Measurements from ENCODE around the gene DNPEP. TPM values are rescaled to one million over a fixed set of nuclear protein-coding genes. Genes with fewer than 3 reads are reported as not detected.

The DNPEP gene
- total and polyA plus RNA-seq, 5 donors from 2014 or later: 51.2 to 76.1 (median 68.4) TPM

DNA sequence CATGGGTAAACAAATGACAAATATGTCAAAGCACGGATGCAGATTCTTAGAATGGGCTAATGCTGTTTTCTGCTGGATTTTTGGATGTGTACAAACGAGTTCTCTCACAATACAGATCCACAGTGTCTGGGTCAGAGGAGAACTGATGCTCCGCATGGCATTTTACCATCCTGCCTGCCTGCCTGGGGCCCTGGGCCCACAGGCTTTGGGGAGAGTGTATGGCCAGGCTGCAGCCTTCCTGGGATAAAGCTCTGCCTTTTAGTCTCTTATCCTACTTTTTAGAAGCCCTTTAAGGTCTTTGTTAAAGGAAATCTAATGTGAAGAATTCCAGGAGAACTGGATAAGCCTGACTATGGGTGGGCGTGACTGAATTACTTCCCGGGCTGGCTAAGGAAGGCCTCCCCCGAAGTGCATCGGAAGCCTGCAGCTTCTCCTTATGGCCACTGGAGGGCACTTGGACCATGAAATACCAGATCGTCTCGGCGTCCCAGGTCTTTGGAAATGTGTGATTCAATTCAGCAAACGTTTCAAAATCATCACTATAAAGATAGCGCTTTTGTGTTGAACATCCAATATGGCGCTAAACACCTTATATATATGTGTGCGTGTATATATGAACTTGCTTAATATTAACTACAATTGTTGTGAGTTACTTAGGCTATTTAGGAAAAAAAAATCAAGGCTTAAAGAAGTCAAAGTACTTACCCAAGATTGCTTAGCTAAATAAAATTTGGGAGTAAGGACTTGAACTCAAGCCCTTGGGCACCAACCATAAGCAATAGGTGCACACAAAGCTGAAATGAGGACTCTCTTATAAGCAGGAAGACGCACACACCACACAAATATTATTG lies 15.2 kb upstream of the DNPEP start:
- H3K9me3 ChIP-seq (ENCODE audit: control insufficient read depth in 2 of 2, low read length in 2 of 2): no peaks in the 10 kb centered on the region
- Mint-ChIP-seq H3K4me3 (no peak overlapping the region), H3K27me3 (peaks cover 18% of the 10 kb centered on the region), H3K4me1 (peaks cover 0 to 3% (median 0%) of the 10 kb centered on the region in 4 donors), H3K9me3 (peaks cover 0 to 2% (median 0%) of the 10 kb centered on the region in 7 donors), H3K27ac (no peak overlapping the region), H3K36me3 (no peaks in the 10 kb centered on the region)
- H3K27me3 ChIP-seq (ENCODE audit: control insufficient read depth, insufficient read depth, low read length): peaks cover 2% of the 10 kb centered on the region
- ATAC-seq (ENCODE audit: low read depth in 2 of 2) (peak; percentile 75 to 76), DNase-seq (peak; percentile 41 to 70 (median 60))
- no peak overlapping the region for H3K27ac ChIP-seq (ENCODE audit: insufficient read depth, low read length, poor library complexity, severe bottlenecking)
- H3K4me3 ChIP-seq (ENCODE audit: low read depth, low read length): no peak overlapping the region
- H3K4me1 ChIP-seq (ENCODE audit: control insufficient read depth, insufficient read depth, low read length, poor library complexity, severe bottlenecking): peaks cover 5% of the 10 kb centered on the region
- no peaks in the 10 kb centered on the region for H3K36me3 ChIP-seq (ENCODE audit: control insufficient read depth, insufficient read depth, low read length)

DNA sequence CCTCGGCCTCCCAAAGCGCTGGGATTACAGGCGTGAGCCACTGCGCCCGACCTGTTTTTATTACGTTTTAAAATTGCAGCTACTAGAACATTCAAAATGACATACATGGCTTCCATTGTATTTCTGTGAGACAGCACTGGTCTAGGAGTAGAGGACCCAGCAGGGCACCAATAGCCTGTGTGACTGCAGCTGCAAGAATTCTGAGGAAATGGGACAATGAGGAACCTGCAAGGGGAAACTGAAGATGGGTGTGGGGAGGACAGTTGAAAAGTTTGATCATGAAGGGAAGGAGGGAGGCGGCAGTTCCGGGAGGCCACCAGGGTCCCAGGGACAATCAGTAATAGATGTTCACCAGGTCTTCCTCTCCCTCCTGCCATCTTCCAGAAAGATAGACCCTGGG lies 13.9 kb upstream of the DNPEP start:
- no peaks in the 10 kb centered on the region for H3K9me3 Mint-ChIP-seq
- no peak overlapping the region for H3K27ac Mint-ChIP-seq
- no peak overlapping the region for H3K27ac ChIP-seq (ENCODE audit: insufficient read depth, low read length, poor library complexity, severe bottlenecking)

DNA sequence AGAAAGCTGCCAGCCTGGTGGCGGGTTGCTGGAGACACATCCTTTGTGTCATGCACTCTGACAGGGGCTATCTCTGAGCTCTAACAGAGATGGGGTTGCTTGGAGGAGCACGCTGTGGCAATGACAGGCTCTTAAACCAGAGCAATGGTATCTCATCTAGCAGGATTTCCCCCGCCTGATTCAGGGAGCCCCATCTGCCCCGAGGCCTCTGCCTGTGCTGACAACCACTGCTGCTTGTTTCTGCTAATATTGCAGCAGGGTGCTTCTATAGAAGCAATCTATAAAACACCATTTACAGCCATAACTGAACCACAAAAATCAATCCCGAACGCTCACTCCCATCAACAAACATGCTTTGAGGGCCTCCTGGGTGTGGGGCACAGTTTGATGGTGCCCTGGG lies 12.8 kb upstream of the DNPEP start:
- no peak overlapping the region for H3K27ac ChIP-seq (ENCODE audit: insufficient read depth, low read length, poor library complexity, severe bottlenecking)
- ATAC-seq (ENCODE audit: low read depth in 2 of 2) (no peak), DNase-seq (no peak)
- Mint-ChIP-seq H3K9me3 (no peaks in the 10 kb centered on the region), H3K36me3 (no peaks in the 10 kb centered on the region), H3K4me3 (no peak overlapping the region), H3K4me1 (peaks cover 0 to 16% (median 9%) of the 10 kb centered on the region in 4 donors), H3K27ac (no peak overlapping the region), H3K27me3 (peaks cover 18% of the 10 kb centered on the region)
- no peaks in the 10 kb centered on the region for H3K36me3 ChIP-seq (ENCODE audit: control insufficient read depth, insufficient read depth, low read length)
- H3K4me1 ChIP-seq (ENCODE audit: control insufficient read depth, insufficient read depth, low read length, poor library complexity, severe bottlenecking): peaks cover 12% of the 10 kb centered on the region
- H3K4me3 ChIP-seq (ENCODE audit: low read depth, low read length): no peak overlapping the region
- H3K9me3 ChIP-seq (ENCODE audit: control insufficient read depth in 2 of 2, low read length in 2 of 2): no peaks in the 10 kb centered on the region
- peaks cover 2% of the 10 kb centered on the region for H3K27me3 ChIP-seq (ENCODE audit: control insufficient read depth, insufficient read depth, low read length)

More for the DNA sequence above, 13.9 kb upstream of the DNPEP start:
- peaks cover 0 to 13% (median 9%) of the 10 kb centered on the region in 4 donors for H3K4me1 Mint-ChIP-seq
- Histone ChIP-seq H3K27me3 (ENCODE audit: control insufficient read depth, insufficient read depth, low read length) (peaks cover 2% of the 10 kb centered on the region), H3K36me3 (ENCODE audit: control insufficient read depth, insufficient read depth, low read length) (no peaks in the 10 kb centered on the region), H3K4me3 (ENCODE audit: low read depth, low read length) (no peak overlapping the region), H3K4me1 (ENCODE audit: control insufficient read depth, insufficient read depth, low read length, poor library complexity, severe bottlenecking) (peaks cover 12% of the 10 kb centered on the region), H3K9me3 (ENCODE audit: control insufficient read depth in 2 of 2, low read length in 2 of 2) (no peaks in the 10 kb centered on the region)
- no peaks in the 10 kb centered on the region for H3K36me3 Mint-ChIP-seq
- peaks cover 18% of the 10 kb centered on the region for H3K27me3 Mint-ChIP-seq
- no peak overlapping the region for H3K4me3 Mint-ChIP-seq
- ATAC-seq (ENCODE audit: low read depth in 2 of 2) (no peak), DNase-seq (no peak)

DNA sequence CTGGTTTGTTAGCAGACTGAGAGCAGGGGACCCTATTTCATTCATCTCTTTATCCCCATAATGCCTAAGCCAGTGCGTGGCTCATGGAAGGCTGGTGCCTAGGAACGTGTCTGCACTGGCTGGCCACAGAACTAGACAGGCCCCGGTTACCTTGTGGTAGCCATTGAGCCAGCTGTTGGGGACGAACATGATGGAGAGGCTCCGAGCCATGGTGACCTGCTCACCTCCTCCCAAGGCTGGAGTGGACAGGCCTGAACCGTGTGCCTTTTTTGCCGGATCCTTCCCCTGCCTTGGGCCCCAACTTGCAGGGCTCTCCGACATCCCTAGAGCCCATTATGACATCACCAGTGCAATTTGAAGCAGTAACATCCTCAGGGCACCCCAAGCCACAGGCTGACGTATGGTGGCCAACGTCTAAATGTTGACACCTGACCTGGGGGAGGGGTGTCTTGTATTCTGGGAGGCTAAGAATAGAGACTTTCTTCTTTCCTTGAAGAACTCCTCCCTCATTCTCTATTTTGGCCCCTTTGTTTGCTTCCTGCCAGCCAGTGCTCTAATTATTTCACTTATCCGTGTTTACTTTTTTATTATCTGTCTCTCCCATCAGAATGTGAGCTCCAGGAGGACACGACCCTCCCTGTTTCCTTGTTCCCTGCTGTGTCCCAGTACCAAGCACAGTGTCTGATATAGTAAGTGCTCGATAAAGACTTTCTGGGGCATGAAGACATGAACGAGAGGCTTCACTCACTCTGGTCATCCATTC lies 12.2 kb upstream of the DNPEP start:
- Histone ChIP-seq H3K36me3 (ENCODE audit: control insufficient read depth, insufficient read depth, low read length) (no peaks in the 10 kb centered on the region), H3K9me3 (ENCODE audit: control insufficient read depth in 2 of 2, low read length in 2 of 2) (no peaks in the 10 kb centered on the region), H3K4me3 (ENCODE audit: low read depth, low read length) (no peak overlapping the region), H3K27ac (ENCODE audit: insufficient read depth, low read length, poor library complexity, severe bottlenecking) (no peak overlapping the region), H3K27me3 (ENCODE audit: control insufficient read depth, insufficient read depth, low read length) (peaks cover 2% of the 10 kb centered on the region), H3K4me1 (ENCODE audit: control insufficient read depth, insufficient read depth, low read length, poor library complexity, severe bottlenecking) (peaks cover 12% of the 10 kb centered on the region)
- Mint-ChIP-seq H3K27me3 (peaks cover 18% of the 10 kb centered on the region), H3K4me3 (no peak overlapping the region), H3K9me3 (no peaks in the 10 kb centered on the region), H3K27ac (no peak overlapping the region), H3K4me1 (peaks cover 0 to 16% (median 9%) of the 10 kb centered on the region in 4 donors), H3K36me3 (no peaks in the 10 kb centered on the region)
- ATAC-seq (ENCODE audit: low read depth in 2 of 2) (no peak), DNase-seq (no peak)

DNA sequence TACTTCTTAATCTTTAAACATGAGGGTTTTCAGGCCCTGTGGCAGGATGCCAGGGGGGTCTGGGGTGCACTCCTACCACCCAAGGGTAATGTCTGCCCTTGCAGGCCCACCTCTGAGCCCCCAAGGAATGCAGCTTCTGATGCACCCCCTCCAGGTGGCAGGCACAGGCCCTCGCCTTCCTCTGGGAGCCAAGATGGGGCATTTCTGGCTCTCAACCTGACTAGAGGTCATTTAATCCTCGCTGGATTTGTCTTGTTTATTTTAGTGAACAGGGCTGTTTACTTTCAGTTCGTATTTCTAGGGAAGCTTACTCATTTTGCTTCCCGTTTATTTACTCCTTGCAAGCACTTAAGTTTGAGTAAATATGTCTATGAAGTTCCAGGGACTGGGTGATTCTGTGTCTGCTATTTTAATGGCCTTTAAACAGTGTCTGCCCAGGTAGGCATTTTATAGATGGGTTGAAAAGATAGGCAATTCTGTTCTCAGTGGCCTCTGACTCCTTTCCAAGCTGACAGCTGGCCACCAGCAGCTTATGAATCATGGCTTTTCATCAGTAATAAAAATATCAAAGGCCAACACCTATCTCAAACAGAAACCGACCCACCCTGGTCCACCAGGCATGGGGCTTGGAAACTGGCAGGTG lies 11.1 kb upstream of the DNPEP start:
- no peaks in the 10 kb centered on the region for H3K36me3 ChIP-seq (ENCODE audit: control insufficient read depth, insufficient read depth, low read length)
- ATAC-seq (ENCODE audit: low read depth in 2 of 2): no peak
- peaks cover 0 to 16% (median 9%) of the 10 kb centered on the region in 4 donors for H3K4me1 Mint-ChIP-seq
- H3K36me3 Mint-ChIP-seq: no peaks in the 10 kb centered on the region
- H3K4me3 Mint-ChIP-seq: no peak overlapping the region
- no peak overlapping the region for H3K4me3 ChIP-seq (ENCODE audit: low read depth, low read length)
- DNase-seq: no peak
- peaks cover 12% of the 10 kb centered on the region for H3K4me1 ChIP-seq (ENCODE audit: control insufficient read depth, insufficient read depth, low read length, poor library complexity, severe bottlenecking)
- peaks cover 2% of the 10 kb centered on the region for H3K27me3 ChIP-seq (ENCODE audit: control insufficient read depth, insufficient read depth, low read length)
- no peak overlapping the region for H3K27ac ChIP-seq (ENCODE audit: insufficient read depth, low read length, poor library complexity, severe bottlenecking)
- H3K9me3 ChIP-seq (ENCODE audit: control insufficient read depth in 2 of 2, low read length in 2 of 2): no peaks in the 10 kb centered on the region
- H3K27me3 Mint-ChIP-seq: peaks cover 20% of the 10 kb centered on the region
- no peak overlapping the region for H3K27ac Mint-ChIP-seq
- H3K9me3 Mint-ChIP-seq: peaks cover 0 to 1% (median 0%) of the 10 kb centered on the region in 7 donors

DNA sequence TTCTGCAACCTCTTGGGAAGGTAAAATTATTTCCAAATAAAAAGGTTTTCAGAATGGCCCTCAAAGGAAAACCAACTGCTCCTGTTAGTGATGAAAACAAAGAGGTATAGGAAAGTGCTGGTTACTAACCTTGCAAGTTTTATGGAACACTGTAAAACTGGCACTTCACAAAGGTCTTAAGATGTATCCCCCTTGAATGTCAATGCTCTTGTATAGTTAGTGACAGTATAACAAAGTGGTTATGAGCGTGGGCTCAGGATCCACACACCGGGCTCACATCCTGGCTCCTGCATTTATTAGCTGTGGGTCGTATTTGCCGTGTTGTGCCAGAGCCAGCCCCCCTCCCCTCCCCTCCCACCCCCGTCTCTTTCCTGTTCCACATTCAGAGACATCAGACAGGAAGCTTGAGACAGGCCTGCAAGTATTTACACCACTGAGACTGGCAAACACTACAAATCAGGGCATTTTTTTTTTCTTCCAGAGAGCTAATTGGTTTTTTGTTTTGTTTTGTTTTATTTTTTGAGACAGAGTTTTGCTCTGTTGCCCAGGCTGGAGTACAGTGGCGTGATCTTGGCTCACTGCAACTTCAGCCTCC lies 9.2 kb upstream of the DNPEP start:
- Histone ChIP-seq H3K27ac (ENCODE audit: insufficient read depth, low read length, poor library complexity, severe bottlenecking) (no peak overlapping the region), H3K9me3 (ENCODE audit: control insufficient read depth in 2 of 2, low read length in 2 of 2) (no peaks in the 10 kb centered on the region), H3K4me3 (ENCODE audit: low read depth, low read length) (no peak overlapping the region), H3K4me1 (ENCODE audit: control insufficient read depth, insufficient read depth, low read length, poor library complexity, severe bottlenecking) (peaks cover 7% of the 10 kb centered on the region), H3K36me3 (ENCODE audit: control insufficient read depth, insufficient read depth, low read length) (no peaks in the 10 kb centered on the region), H3K27me3 (ENCODE audit: control insufficient read depth, insufficient read depth, low read length) (peaks cover 2% of the 10 kb centered on the region)
- Mint-ChIP-seq H3K4me3 (peak overlapping the region in 1 of 4 donors; percentile 69), H3K9me3 (peaks cover 0 to 1% (median 0%) of the 10 kb centered on the region in 7 donors), H3K27ac (peak overlapping the region; percentile 22 to 88 (median 72)), H3K4me1 (peaks cover 0 to 14% (median 9%) of the 10 kb centered on the region in 4 donors), H3K36me3 (no peaks in the 10 kb centered on the region), H3K27me3 (peaks cover 9% of the 10 kb centered on the region)
- ATAC-seq (ENCODE audit: low read depth in 2 of 2) (peak; percentile 45 to 57), DNase-seq (peak in 1 of 3 donors; percentile 23)

DNA sequence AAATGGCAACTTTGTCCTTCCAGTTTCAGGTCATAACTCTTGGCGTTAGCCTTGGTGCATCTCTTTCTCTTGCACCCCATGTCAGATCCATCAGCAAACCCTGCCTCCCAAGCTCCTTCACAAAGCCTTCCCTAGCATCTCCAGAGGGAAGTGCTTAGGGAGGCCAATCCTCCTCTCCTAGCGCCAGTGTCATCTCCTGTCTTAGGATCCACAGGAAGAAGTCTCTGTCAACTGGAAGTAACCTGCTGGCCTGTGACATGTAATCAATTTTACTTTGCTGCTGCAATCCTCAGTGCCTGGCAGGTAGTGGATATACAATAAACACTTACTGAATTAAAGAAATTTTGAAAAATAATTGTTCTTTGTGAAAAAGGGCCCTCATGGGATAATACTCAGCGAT lies 7.9 kb upstream of the DNPEP start:
- H3K27ac Mint-ChIP-seq: no peak overlapping the region
- H3K4me3 Mint-ChIP-seq: no peak overlapping the region
- peaks cover 0 to 14% (median 9%) of the 10 kb centered on the region in 4 donors for H3K4me1 Mint-ChIP-seq
- H3K36me3 Mint-ChIP-seq: no peaks in the 10 kb centered on the region
- H3K36me3 ChIP-seq (ENCODE audit: control insufficient read depth, insufficient read depth, low read length): no peaks in the 10 kb centered on the region
- H3K27ac ChIP-seq (ENCODE audit: insufficient read depth, low read length, poor library complexity, severe bottlenecking): no peak overlapping the region
- peaks cover 9% of the 10 kb centered on the region for H3K27me3 Mint-ChIP-seq
- H3K9me3 ChIP-seq (ENCODE audit: control insufficient read depth in 2 of 2, low read length in 2 of 2): no peaks in the 10 kb centered on the region
- ATAC-seq (ENCODE audit: low read depth in 2 of 2): no peak
- peaks cover 0 to 1% (median 0%) of the 10 kb centered on the region in 7 donors for H3K9me3 Mint-ChIP-seq
- no peak overlapping the region for H3K4me3 ChIP-seq (ENCODE audit: low read depth, low read length)
- DNase-seq: no peak
- peaks cover 6% of the 10 kb centered on the region for H3K27me3 ChIP-seq (ENCODE audit: control insufficient read depth, insufficient read depth, low read length)
- peaks cover 7% of the 10 kb centered on the region for H3K4me1 ChIP-seq (ENCODE audit: control insufficient read depth, insufficient read depth, low read length, poor library complexity, severe bottlenecking)
